Measurements from ENCODE around the gene MAST3.

Gene MAST3

DNA sequence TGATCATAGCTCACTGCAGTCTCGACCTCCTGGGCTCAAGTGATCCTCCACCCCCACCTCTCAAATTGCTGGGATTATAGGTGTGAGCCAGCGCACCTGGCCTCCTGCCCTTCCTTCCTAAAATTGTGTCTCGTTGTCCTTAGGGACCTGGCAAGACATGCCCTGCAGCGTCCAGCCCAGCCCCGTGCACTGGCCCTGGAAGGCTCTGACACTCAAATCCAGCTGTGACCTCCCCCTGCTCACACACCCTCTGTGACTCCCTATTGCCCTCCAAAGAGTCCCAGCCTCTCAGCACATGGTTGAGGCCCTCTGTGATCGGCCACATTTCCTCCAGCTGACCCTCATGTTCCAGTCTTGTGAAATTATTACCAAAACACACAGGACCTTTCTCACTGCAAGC, 100.4 kb downstream of the MAST3 start:
- no peak for DNase-seq (ENCODE audit: low read depth)
- TF ChIP-seq CTCF (IDR thresholded peaks at IDR 0.05; ENCODE audit: insufficient read depth, low read depth, low read length, missing control alignments): no peak
- no peak overlapping the region for H3K4me3 ChIP-seq (ENCODE audit: low read depth, low read length)

- no peak for TF ChIP-seq CTCF (IDR thresholded peaks at IDR 0.05; ENCODE audit: insufficient read depth, low read depth, low read length, missing control alignments)
- DNase-seq (ENCODE audit: low read depth): no peak
Measured at GRCh38 chr19:18198374-18198773, 100.8 kb downstream of the MAST3 start.

More at GRCh38 chr19:18198374-18198773, 100.8 kb downstream of the MAST3 start:
- H3K4me3 ChIP-seq (ENCODE audit: low read depth, low read length): no peak overlapping the region

Measured in GM12865 (cell line).